ENCODE measurements around the gene NHLH1. TPM values are rescaled to one million over a fixed set of nuclear protein-coding genes. Genes with fewer than 3 reads are reported as not detected.
A peak's percentile ranks its signal among the peaks of the same experiment; 100 is the strongest.

Gene NHLH1
- total RNA-seq, 1 experiment from 2014 or later = not detected

GRCh38 chr1:160402001-160402795 is 35.3 kb downstream of the NHLH1 start:
- DNase-seq (ENCODE audit: low read depth, low spot score) = no peak
- in situ Hi-C loops (cut with HindIII; ENCODE audit: low pct_unique_long_range_greater_than_20kb, low sequenced_read_pairs) = no loop called here

- no peak for DNase-seq (ENCODE audit: low read depth, low spot score)
- in situ Hi-C loops (cut with HindIII; ENCODE audit: low pct_unique_long_range_greater_than_20kb, low sequenced_read_pairs) = no loop called here
These were observed 36.4 kb downstream of the NHLH1 start for GRCh38 chr1:160403244-160403643.

GRCh38 chr1:160404094-160404493 is 37.2 kb downstream of the NHLH1 start:
- DNase-seq (ENCODE audit: low read depth, low spot score) = no peak
- in situ Hi-C loops (cut with HindIII; ENCODE audit: low pct_unique_long_range_greater_than_20kb, low sequenced_read_pairs) = no loop called here

GRCh38 chr1:160405331-160405877 is 38.5 kb downstream of the NHLH1 start:
- in situ Hi-C loops (cut with HindIII; ENCODE audit: low pct_unique_long_range_greater_than_20kb, low sequenced_read_pairs) = no loop called here
- DNase-seq (ENCODE audit: low read depth, low spot score) = no peak

- DNase-seq (ENCODE audit: low read depth, low spot score) = no peak
- in situ Hi-C loops (cut with HindIII; ENCODE audit: low pct_unique_long_range_greater_than_20kb, low sequenced_read_pairs) = no loop called here
These were observed 39.5 kb downstream of the NHLH1 start for GRCh38 chr1:160406131-160406968.

- no peak for DNase-seq (ENCODE audit: low read depth, low spot score)
- in situ Hi-C loops (cut with HindIII; ENCODE audit: low pct_unique_long_range_greater_than_20kb, low sequenced_read_pairs) = no loop called here
These were observed 41.2 kb downstream of the NHLH1 start for GRCh38 chr1:160407839-160408801.

- DNase-seq (ENCODE audit: low read depth, low spot score) = no peak
- in situ Hi-C loops (cut with HindIII; ENCODE audit: low pct_unique_long_range_greater_than_20kb, low sequenced_read_pairs) = no loop called here
These were observed 42.0 kb downstream of the NHLH1 start for GRCh38 chr1:160408864-160409263.

GRCh38 chr1:160409486-160409885 is 42.6 kb downstream of the NHLH1 start:
- in situ Hi-C loops (cut with HindIII; ENCODE audit: low pct_unique_long_range_greater_than_20kb, low sequenced_read_pairs) = no loop called here
- DNase-seq (ENCODE audit: low read depth, low spot score) = no peak

GRCh38 chr1:160410406-160411005 is 43.6 kb downstream of the NHLH1 start:
- no peak for DNase-seq (ENCODE audit: low read depth, low spot score)
- in situ Hi-C loops (cut with HindIII; ENCODE audit: low pct_unique_long_range_greater_than_20kb, low sequenced_read_pairs) = no loop called here

GRCh38 chr1:160411271-160412027 is 44.6 kb downstream of the NHLH1 start:
- no peak for DNase-seq (ENCODE audit: low read depth, low spot score)
- in situ Hi-C loops (cut with HindIII; ENCODE audit: low pct_unique_long_range_greater_than_20kb, low sequenced_read_pairs) = no loop called here

- in situ Hi-C loops (cut with HindIII; ENCODE audit: low pct_unique_long_range_greater_than_20kb, low sequenced_read_pairs) = no loop called here
- DNase-seq (ENCODE audit: low read depth, low spot score) = no peak
These were observed 45.1 kb downstream of the NHLH1 start for GRCh38 chr1:160412028-160412362.

GRCh38 chr1:160413716-160414115 is 46.8 kb downstream of the NHLH1 start:
- in situ Hi-C loops (cut with HindIII; ENCODE audit: low pct_unique_long_range_greater_than_20kb, low sequenced_read_pairs) = no loop called here
- DNase-seq (ENCODE audit: low read depth, low spot score) = no peak

- no peak for DNase-seq (ENCODE audit: low read depth, low spot score)
- in situ Hi-C loops (cut with HindIII; ENCODE audit: low pct_unique_long_range_greater_than_20kb, low sequenced_read_pairs) = no loop called here
These were observed 48.0 kb downstream of the NHLH1 start for GRCh38 chr1:160414881-160415280.

- no peak for DNase-seq (ENCODE audit: low read depth, low spot score)
- in situ Hi-C loops (cut with HindIII; ENCODE audit: low pct_unique_long_range_greater_than_20kb, low sequenced_read_pairs) = no loop called here
These were observed 48.9 kb downstream of the NHLH1 start for GRCh38 chr1:160415696-160416290.

GRCh38 chr1:160416369-160416768 is 49.5 kb downstream of the NHLH1 start:
- in situ Hi-C loops (cut with HindIII; ENCODE audit: low pct_unique_long_range_greater_than_20kb, low sequenced_read_pairs) = no loop called here
- peak; percentile 73 for DNase-seq (ENCODE audit: low read depth, low spot score)

GRCh38 chr1:160418483-160418882 is 51.6 kb downstream of the NHLH1 start:
- in situ Hi-C loops (cut with HindIII; ENCODE audit: low pct_unique_long_range_greater_than_20kb, low sequenced_read_pairs) = no loop called here
- no peak for DNase-seq (ENCODE audit: low read depth, low spot score)

All from SK-MEL-5 (cell line).